OCI-LY7 (cell line): ENCODE data around the gene LPCAT3. TPM values are rescaled to one million over a fixed set of nuclear protein-coding genes. Genes with fewer than 3 reads are reported as not detected.

Experiments
- BruUV-seq: library from RNA; stranded (reverse); fragments of 400-500 nt; replicated peaks from 2 replicates; lab custom pipeline; 2021; lab: Mats Ljungman, UMichigan
- CTCF ChIA-PET: fragments of 300-600 bp; sonication (Branson Sonifier 250); formaldehyde crosslinking; loops from one replicate; lab custom pipeline; 2022; ENCODE audit warnings: antibody characterized with exemption; ENCODE audit not compliant: unreplicated experiment; lab: Charles Lee
- POLR2A ChIA-PET: fragments of 300-600 bp; sonication (Branson Sonifier 250); formaldehyde crosslinking; loops from one replicate; lab custom pipeline; 2022; ENCODE audit warnings: antibody characterized with exemption; lab: Charles Lee
- DNase-seq: peaks from one replicate; pipeline ENCODE4 v3.0.0-alpha.2; 2015; ENCODE audit warnings: low spot score
- H2AFZ ChIP-seq: fragments of 200-600 bp; sonication (generic), shearing (Covaris generic); 2 replicates; pipeline ENCODE4 v1.6.1; 2014; ENCODE audit warnings: mild to moderate bottlenecking, antibody characterized with exemption, low read length, moderate library complexity
- H3K27ac ChIP-seq: fragments of 200-600 bp; sonication (generic); 2 replicates; pipeline ENCODE4 v1.5.1; 2014; ENCODE audit warnings: mixed run types, low read depth, mild to moderate bottlenecking, moderate library complexity, low read length, inconsistent platforms; ENCODE audit not compliant: poor library complexity, severe bottlenecking
- H3K36me3 ChIP-seq: fragments of 200-600 bp; sonication (generic); 2 replicates; pipeline ENCODE4 v1.6.1; 2014; ENCODE audit warnings: mild to moderate bottlenecking, antibody characterized with exemption, low read length, moderate library complexity, mixed read lengths; ENCODE audit not compliant: insufficient read depth
- H3K4me1 ChIP-seq: fragments of 200-600 bp; sonication (generic); 2 replicates; pipeline ENCODE4 v1.5.1; 2014; ENCODE audit warnings: mild to moderate bottlenecking, low read length; ENCODE audit not compliant: insufficient read depth, poor library complexity, severe bottlenecking
- H3K4me2 ChIP-seq: fragments of 200-600 bp; sonication (generic); 2 replicates; pipeline ENCODE4 v1.6.1; 2014; ENCODE audit warnings: mild to moderate bottlenecking, low read length
- H3K4me3 ChIP-seq: fragments of 200-600 bp; sonication (generic); 2 replicates; pipeline ENCODE4 v1.5.1; 2014; ENCODE audit warnings: mild to moderate bottlenecking, low read depth, low read length; ENCODE audit not compliant: poor library complexity, severe bottlenecking
- H3K79me2 ChIP-seq: fragments of 200-600 bp; sonication (generic); 2 replicates; pipeline ENCODE4 v1.6.1; 2016; ENCODE audit warnings: low read depth, mild to moderate bottlenecking, low read length, moderate library complexity, mixed read lengths; ENCODE audit not compliant: insufficient read depth
- H3K9me2 ChIP-seq: fragments of 200-600 bp; sonication (generic); 2 replicates; pipeline ENCODE4 v1.6.1; 2016; ENCODE audit warnings: mild to moderate bottlenecking, low read length, mixed read lengths; ENCODE audit not compliant: insufficient read depth
- H3K9me3 ChIP-seq: fragments of 200-600 bp; sonication (generic); 2 replicates; pipeline ENCODE4 v1.6.1; 2014; ENCODE audit warnings: mild to moderate bottlenecking, mixed run types, low read length, mixed read lengths
- H4K20me1 ChIP-seq: fragments of 200-600 bp; sonication (generic); 2 replicates; pipeline ENCODE4 v1.6.1; 2014; ENCODE audit warnings: mild to moderate bottlenecking, antibody characterized with exemption, low read length, moderate library complexity, mixed read lengths; ENCODE audit not compliant: insufficient read depth
- CTCF ChIP-seq: fragments of 200-600 bp; sonication (generic); conservative IDR thresholded peaks from 2 replicates; pipeline ENCODE4 v1.5.1; 2014; ENCODE audit warnings: mild to moderate bottlenecking, antibody characterized with exemption, low read length, moderate library complexity, mixed read lengths
- EZH2phosphoT487 ChIP-seq: fragments of 200-600 bp; sonication (generic); IDR thresholded peaks from 2 replicates; pipeline ENCODE4 v1.6.1; 2018; ENCODE audit warnings: low read depth, borderline replicate concordance, mild to moderate bottlenecking, mixed run types, antibody characterized with exemption, low read length, moderate library complexity, mixed read lengths
- intact Hi-C: fragments of 100-400 bp; cut with micrococcal nuclease; formaldehyde crosslinking; loops from one replicate; pipeline ENCODE4 v1.10.0; 2022; ENCODE audit not compliant: unreplicated experiment
- total RNA-seq, 2 experiments: library from RNA; depleted of rRNA in 1 of 2; stranded (reverse); fragments of >200 nt in 1 of 2; shearing (Covaris generic) in 1 of 2; gene quantifications; 2 replicates each; pipeline ENCODE4 v1.2.3, GENCODE V29; 2014 to 2022

LPCAT3 gene
- total RNA-seq, 2 experiments from 2014 or later: 17.4 to 29.7 TPM

DNA sequence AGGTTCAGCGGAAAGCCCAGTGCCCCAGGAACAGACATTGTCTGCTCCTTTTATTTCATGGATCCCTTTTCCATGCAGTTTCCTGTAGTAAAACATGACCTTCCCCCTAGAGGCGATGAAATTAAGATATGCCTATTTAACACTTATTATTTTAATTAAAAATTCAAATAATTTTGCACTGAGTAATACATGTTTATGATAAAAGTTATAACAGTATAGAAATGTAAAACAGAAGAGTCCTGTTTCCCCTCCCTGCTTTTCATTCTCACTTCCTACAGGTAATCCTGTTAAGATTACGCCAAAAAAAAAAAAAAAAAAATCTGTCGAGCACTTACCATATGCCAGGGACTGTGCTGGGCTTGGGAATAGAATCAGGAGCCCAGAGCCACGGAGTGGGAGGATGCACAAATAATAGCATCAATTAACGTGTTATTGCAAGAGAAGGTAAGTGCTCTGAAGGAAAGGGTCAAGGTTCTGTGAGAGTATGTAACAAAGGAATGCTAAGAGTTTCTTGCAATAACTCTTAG, 830 bp upstream of the LPCAT3 start:
- no peaks in the 10 kb centered on the region for H4K20me1 ChIP-seq
- H3K4me3 ChIP-seq: peak overlapping the region; percentile 82
- H2AFZ ChIP-seq: peak overlapping the region; percentile 66
- peaks cover 11% of the 10 kb centered on the region; the same call in 1 of the 2 replicates for H3K36me3 ChIP-seq
- TF ChIP-seq CTCF (no peak; the same call in 1 of the 2 replicates), EZH2phosphoT487 (no peak)
- DNase-seq: no peak
- ChIA-PET POLR2A (interaction anchor here (0.7 to 2.6 kb wide), 5 partner anchors 11 to 102 kb away, joined by 3 to 10 read pairs (median 4); no protein-coding TSS in a partner anchor), CTCF (interaction anchor here (1.3 kb wide), 1 partner anchor 20 kb away, joined by 4 read pairs; no protein-coding TSS in a partner anchor)
- peaks cover 26% of the 10 kb centered on the region for H3K4me1 ChIP-seq
- H3K79me2 ChIP-seq: peaks cover 22% of the 10 kb centered on the region; the same call in 1 of the 2 replicates
- H3K9me2 ChIP-seq: no peaks in the 10 kb centered on the region
- intact Hi-C loops: loop anchor here (1.0 to 5.0 kb wide), 3 partner anchors 49 to 146 kb away; partner anchors contain the start of genes C1RL, EMG1, PHB2 and SPSB2
- peak overlapping the region; percentile 78 for H3K27ac ChIP-seq
- peak overlapping the region; percentile 89 for H3K4me2 ChIP-seq
- BruUV-seq: no TSS peak
- no peaks in the 10 kb centered on the region for H3K9me3 ChIP-seq

DNA sequence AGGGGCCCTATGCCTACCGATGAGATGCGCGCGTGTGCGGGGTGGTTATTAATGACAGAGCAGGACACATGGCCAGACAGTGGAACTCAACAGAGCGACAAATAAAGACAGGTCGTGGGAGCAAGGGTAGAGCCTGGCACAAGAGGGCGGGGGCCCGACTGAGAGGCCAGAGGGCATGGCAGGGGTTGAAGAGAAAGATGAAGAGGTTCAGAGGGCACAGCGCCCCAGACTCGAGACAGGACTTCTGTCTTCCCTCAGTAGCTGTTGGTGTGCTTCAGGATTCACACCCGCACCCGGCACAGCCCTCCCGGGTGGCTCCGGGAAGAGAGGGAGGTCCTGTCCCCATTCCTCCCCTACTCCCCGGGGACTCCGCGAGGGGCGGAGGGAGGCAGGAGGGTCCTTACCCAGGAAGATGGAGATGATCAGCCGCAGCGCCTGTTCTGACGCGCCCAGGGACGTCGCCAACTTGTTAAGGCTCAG, 366 bp downstream of the LPCAT3 start:
- no peak for DNase-seq
- Histone ChIP-seq H3K9me3 (no peaks in the 10 kb centered on the region), H3K36me3 (peaks cover 23% of the 10 kb centered on the region; the same call in 1 of the 2 replicates), H4K20me1 (no peaks in the 10 kb centered on the region), H3K4me1 (peaks cover 26% of the 10 kb centered on the region), H3K27ac (peak overlapping the region; percentile 78), H3K79me2 (peaks cover 22% of the 10 kb centered on the region; the same call in 1 of the 2 replicates), H2AFZ (peak overlapping the region; percentile 66; the same call in 1 of the 2 replicates), H3K9me2 (no peaks in the 10 kb centered on the region), H3K4me2 (peak overlapping the region; percentile 89), H3K4me3 (peak overlapping the region; percentile 82)
- intact Hi-C loops: loop anchor here (1.0 to 5.0 kb wide), 3 partner anchors 74 to 145 kb away; partner anchors contain the start of genes C12orf57, C1RL and SPSB2
- BruUV-seq: no TSS peak
- POLR2A ChIA-PET: interaction anchor here (0.6 to 2.6 kb wide), 12 partner anchors 8 to 529 kb away, joined by 3 to 10 read pairs (median 4); partner anchors contain the start of genes C12orf57, RNU7-1 and SPSB2
- CTCF ChIA-PET: interaction anchor here (0.6 to 1.3 kb wide), 3 partner anchors 19 to 625 kb away, joined by 3 to 4 read pairs (median 3); no protein-coding TSS in a partner anchor
- TF ChIP-seq CTCF (no peak), EZH2phosphoT487 (no peak)
